HEK293 (cell line): ENCODE results near the gene SLC7A10.

Experiments used
- CTCF ChIP-seq: fragments of 450-650 bp; formaldehyde crosslinking; IDR thresholded peaks from 2 replicates; pipeline ENCODE4 v1.5.1; 2016; ENCODE audit warnings: missing biosample characterization, missing genetic modification characterization
- GLI4 ChIP-seq: fragments of 450-650 bp; formaldehyde crosslinking; IDR thresholded peaks from 2 replicates; pipeline ENCODE4 v1.5.1; 2016; ENCODE audit warnings: missing biosample characterization, missing genetic modification characterization
- KLF16 ChIP-seq: fragments of 450-650 bp; formaldehyde crosslinking; IDR thresholded peaks from 2 replicates; pipeline ENCODE4 v1.5.1; 2017; ENCODE audit warnings: missing biosample characterization, missing genetic modification characterization
- PBX3 ChIP-seq: sonication (generic); formaldehyde crosslinking; IDR thresholded peaks from 2 replicates; pipeline ENCODE4 v1.8.1; 2022; ENCODE audit warnings: mild to moderate bottlenecking, moderate library complexity, missing genetic modification reagents
- SP2 ChIP-seq: fragments of 450-650 bp; formaldehyde crosslinking; IDR thresholded peaks from 2 replicates; pipeline ENCODE4 v1.5.1; 2016; ENCODE audit warnings: missing biosample characterization, missing genetic modification characterization
- SP3 ChIP-seq: fragments of 450-650 bp; formaldehyde crosslinking; IDR thresholded peaks from 2 replicates; pipeline ENCODE4 v1.5.1; 2016; ENCODE audit warnings: missing biosample characterization, missing genetic modification characterization
- TCF7L2 ChIP-seq: IDR thresholded peaks from 2 replicates; pipeline ENCODE4 v1.6.1; 2011; ENCODE audit warnings: low read depth, mild to moderate bottlenecking, inconsistent platforms, low read length, moderate library complexity, borderline replicate concordance
- ZBTB17 ChIP-seq: fragments of 450-650 bp; formaldehyde crosslinking; IDR thresholded peaks from 2 replicates; pipeline ENCODE4 v1.5.1; 2016; ENCODE audit warnings: missing biosample characterization, missing genetic modification characterization
- ZNF114 ChIP-seq: fragments of 450-650 bp; formaldehyde crosslinking; IDR thresholded peaks from 2 replicates; pipeline ENCODE4 v1.5.0; 2017; ENCODE audit warnings: missing biosample characterization, missing genetic modification characterization
- ZNF274 ChIP-seq, 2 experiments: fragments of 200-500 bp in 1 of 2; fragments of 450-650 bp in 1 of 2; sonication (Bioruptor generic) in 1 of 2; formaldehyde crosslinking in 1 of 2; IDR thresholded peaks; 2 replicates each; pipeline versions ENCODE4 v1.5.1 to v1.6.1; 2014 to 2016; ENCODE audit warnings: borderline replicate concordance in 1 of 2, inconsistent platforms in 1 of 2, low read length in 1 of 2, missing biosample characterization in 1 of 2, missing genetic modification characterization in 1 of 2
- ZNF433 ChIP-seq: fragments of 450-650 bp; formaldehyde crosslinking; IDR thresholded peaks from 2 replicates; pipeline ENCODE4 v1.5.1; 2016; ENCODE audit warnings: missing biosample characterization, missing genetic modification characterization, low read depth
- ZNF707 ChIP-seq: fragments of 450-650 bp; formaldehyde crosslinking; IDR thresholded peaks from 2 replicates; pipeline ENCODE4 v1.5.1; 2016; ENCODE audit warnings: missing biosample characterization, missing genetic modification characterization
- ZSCAN5A ChIP-seq: fragments of 450-650 bp; formaldehyde crosslinking; IDR thresholded peaks from 2 replicates; pipeline ENCODE4 v1.5.1; 2016; ENCODE audit warnings: missing biosample characterization, missing genetic modification characterization

GRCh38 chr19:33159149-33159548, 66.5 kb downstream of the SLC7A10 start:
- no peak for TF ChIP-seq CTCF (tag by site-specific recombination)
- TF ChIP-seq ZBTB17 (tag by site-specific recombination): no peak
- no peak for TF ChIP-seq ZNF114 (tag by site-specific recombination)
- no peak for TF ChIP-seq KLF16 (tag by site-specific recombination)
- no peak for TF ChIP-seq ZNF707 (tag by site-specific recombination)
- no peak for TF ChIP-seq GLI4
- no peak for TF ChIP-seq ZNF274 (IDR thresholded peaks at IDR 0.05; ENCODE audit: low read length)
- no peak for TF ChIP-seq ZNF274 (tag by site-specific recombination; IDR thresholded peaks at IDR 0.05; ENCODE audit: borderline replicate concordance)
- no peak for TF ChIP-seq TCF7L2
- TF ChIP-seq ZNF433 (tag by site-specific recombination): peak; percentile 99
- TF ChIP-seq SP2: no peak
- peak; percentile 55; the same call in 1 of the 2 replicates for TF ChIP-seq SP3 (tag by site-specific recombination)
- TF ChIP-seq PBX3: no peak
- no peak for TF ChIP-seq ZSCAN5A (tag by site-specific recombination)
